ENCODE data around the gene GJC1. TPM values are rescaled to one million over a fixed set of nuclear protein-coding genes. Genes with fewer than 3 reads are reported as not detected.

GJC1 gene
- total and polyA plus RNA-seq, 2 donors (not counting 3 experiments of a cell fraction or from before 2014, with no cell fraction given): 13.8 to 39.7 TPM

GRCh38 chr17:44865931-44866330 lies 35.8 kb upstream of the GJC1 start:
- ChIA-PET CTCF (interaction anchor here (1.2 to 16.1 kb wide), 4 partner anchors 9 to 107 kb away, joined by 3 to 368 read pairs (median 22); partner anchors contain the start of gene ADAM11), POLR2A (no interaction called here)
- Histone ChIP-seq H3K4me3 (replicated peaks in 1 of 3; ENCODE audit: insufficient read depth in 1 of 3, low read depth in 1 of 3, low read length in 3 of 3) (no peak overlapping the region), H3K27me3 (ENCODE audit: control insufficient read depth in 2 of 2, insufficient read depth in 2 of 2, low read length in 2 of 2) (no peaks in the 10 kb centered on the region), H3K4me1 (ENCODE audit: control insufficient read depth, extremely low read depth, insufficient read depth, low read length) (peaks cover 14% of the 10 kb centered on the region), H3K79me2 (ENCODE audit: control insufficient read depth, insufficient read depth, low read length) (no peaks in the 10 kb centered on the region), H3K36me3 (ENCODE audit: control insufficient read depth in 2 of 2, extremely low read depth in 1 of 2, insufficient read depth in 2 of 2, low read length in 2 of 2) (peaks cover 10 to 25% of the 10 kb centered on the region in 2 experiments), H3K27ac (ENCODE audit: insufficient read depth, low read depth, low read length) (no peak overlapping the region), H2AFZ (ENCODE audit: low read depth, low read length) (no peak overlapping the region), H3K9me3 (replicated peaks; ENCODE audit: control insufficient read depth, insufficient read depth, low read length) (no peaks in the 10 kb centered on the region), H4K20me1 (replicated peaks; ENCODE audit: control insufficient read depth, extremely low read depth, insufficient read depth, low read length) (no peaks in the 10 kb centered on the region), H3K9ac (replicated peaks; ENCODE audit: extremely low read depth, insufficient read depth, low read length) (no peak overlapping the region), H3K4me2 (ENCODE audit: insufficient read depth, low read length) (no peak overlapping the region), H3K9me1 (replicated peaks; ENCODE audit: control insufficient read depth, extremely low read depth, insufficient read depth, low read length) (no peaks in the 10 kb centered on the region)
- TF ChIP-seq JUN (IDR thresholded peaks at IDR 0.05; ENCODE audit: borderline replicate concordance, insufficient read depth, insufficient read length, low read depth) (no peak), FOS (IDR thresholded peaks at IDR 0.05; ENCODE audit: borderline replicate concordance, insufficient read depth, low read length) (no peak)
- dilution Hi-C loops (cut with MboI; ENCODE audit: extremely low pct_ligation_motif_present, low sequenced_read_pairs): loop anchor here (25.0 kb wide), 1 partner anchor 104 kb away; the partner anchor contains the start of gene ADAM11
- no TSS peak for BruUV-seq (replicated peaks)
- intact Hi-C loops (cut with micrococcal nuclease): loop anchor here (1.0 kb wide), 2 partner anchors 87 to 91 kb away; no protein-coding TSS in a partner anchor
- DNase-seq (ENCODE audit: low read depth, low spot score): no peak
- no peak for FAIRE-seq

- H3K4me2 ChIP-seq (ENCODE audit: insufficient read depth, low read length): no peak overlapping the region
- POLR2A ChIA-PET: no interaction called here
- FAIRE-seq (peak; percentile 83), DNase-seq (ENCODE audit: low read depth, low spot score) (peak; percentile 80)
- no peaks in the 10 kb centered on the region for H3K79me2 ChIP-seq (ENCODE audit: control insufficient read depth, insufficient read depth, low read length)
- no TSS peak for BruUV-seq (replicated peaks)
- no peak overlapping the region for H3K4me3 ChIP-seq (replicated peaks in 1 of 3; ENCODE audit: insufficient read depth in 1 of 3, low read depth in 1 of 3, low read length in 3 of 3)
- intact Hi-C loops (cut with micrococcal nuclease) (loop anchor here (1.0 kb wide), 2 partner anchors 86 to 90 kb away; no protein-coding TSS in a partner anchor), dilution Hi-C loops (cut with MboI; ENCODE audit: extremely low pct_ligation_motif_present, low sequenced_read_pairs) (loop anchor here (25.0 kb wide), 1 partner anchor 103 kb away; the partner anchor contains the start of gene ADAM11)
- peaks cover 14% of the 10 kb centered on the region for H3K4me1 ChIP-seq (ENCODE audit: control insufficient read depth, extremely low read depth, insufficient read depth, low read length)
- no peaks in the 10 kb centered on the region for H4K20me1 ChIP-seq (replicated peaks; ENCODE audit: control insufficient read depth, extremely low read depth, insufficient read depth, low read length)
- H3K36me3 ChIP-seq (ENCODE audit: control insufficient read depth in 2 of 2, extremely low read depth in 1 of 2, insufficient read depth in 2 of 2, low read length in 2 of 2): peaks cover 12 to 28% of the 10 kb centered on the region in 2 experiments
- H3K9ac ChIP-seq (replicated peaks; ENCODE audit: extremely low read depth, insufficient read depth, low read length): no peak overlapping the region
- no peak overlapping the region for H3K27ac ChIP-seq (ENCODE audit: insufficient read depth, low read depth, low read length)
- CTCF ChIA-PET: interaction anchor here (0.6 to 16.1 kb wide), 7 partner anchors 8 to 234 kb away, joined by 3 to 368 read pairs (median 8); no protein-coding TSS in a partner anchor
- TF ChIP-seq GATA2 (IDR thresholded peaks at IDR 0.05; ENCODE audit: insufficient read depth, insufficient read length, low read depth, low read length): no peak
- no peak for TF ChIP-seq POLR2AphosphoS5 (IDR thresholded peaks at IDR 0.05; ENCODE audit: insufficient read depth, low read depth, low read length)
- TF ChIP-seq POLR2A (IDR thresholded peaks at IDR 0.05; ENCODE audit: low read depth, low read length): no peak
- peak; percentile 82 to 84 for TF ChIP-seq CTCF (IDR thresholded peaks at IDR 0.05; ENCODE audit: extremely low read depth in 1 of 2, insufficient read depth in 1 of 2, low read depth in 1 of 2, low read length in 2 of 2)
- no peak overlapping the region for H2AFZ ChIP-seq (ENCODE audit: low read depth, low read length)
- no peaks in the 10 kb centered on the region for H3K9me3 ChIP-seq (replicated peaks; ENCODE audit: control insufficient read depth, insufficient read depth, low read length)
- no peaks in the 10 kb centered on the region for H3K9me1 ChIP-seq (replicated peaks; ENCODE audit: control insufficient read depth, extremely low read depth, insufficient read depth, low read length)
- no peaks in the 10 kb centered on the region for H3K27me3 ChIP-seq (ENCODE audit: control insufficient read depth in 2 of 2, insufficient read depth in 2 of 2, low read length in 2 of 2)
These were observed 35.2 kb upstream of the GJC1 start for GRCh38 chr17:44865231-44865660.
